Retina (tissue), 1 donor: ENCODE results near the gene CPA3.

ENCODE experiments used
- DNase-seq: peaks from one replicate; pipeline ENCODE4 v3.0.0-alpha.2; 2016

Gene CPA3

GRCh38 chr3:148922467-148922866 is 57.4 kb downstream of the CPA3 start:
- no peak for DNase-seq

- DNase-seq: no peak
These were observed 58.5 kb downstream of the CPA3 start for GRCh38 chr3:148923592-148923991.

GRCh38 chr3:148924562-148924961 is 59.5 kb downstream of the CPA3 start:
- no peak for DNase-seq

- DNase-seq: no peak
These were observed 60.7 kb downstream of the CPA3 start for GRCh38 chr3:148925845-148926244.

- no peak for DNase-seq
These were observed 65.7 kb downstream of the CPA3 start for GRCh38 chr3:148930752-148931151.

- DNase-seq: no peak
These were observed 66.5 kb downstream of the CPA3 start for GRCh38 chr3:148931574-148931973.

- no peak for DNase-seq
These were observed 67.9 kb downstream of the CPA3 start for GRCh38 chr3:148932972-148933371.

GRCh38 chr3:148937467-148938255 is 72.6 kb downstream of the CPA3 start:
- no peak for DNase-seq

- DNase-seq: no peak
These were observed 73.2 kb downstream of the CPA3 start for GRCh38 chr3:148938306-148938705.

- DNase-seq: no peak
These were observed 73.8 kb downstream of the CPA3 start for GRCh38 chr3:148938936-148939335.

GRCh38 chr3:148940983-148941382 is 75.9 kb downstream of the CPA3 start:
- DNase-seq: no peak

- DNase-seq: peak; percentile 62
These were observed 78.6 kb downstream of the CPA3 start for GRCh38 chr3:148943506-148944205.

GRCh38 chr3:148945116-148945515 is 80.0 kb downstream of the CPA3 start:
- DNase-seq: no peak
